Nephron (organoid): ENCODE results near the gene STAT1.

Experiments used
- H3K27ac Mint-ChIP-seq, 3 experiments: 2 replicates each; pipeline ENCODE4 v1.8.0; 2020; ENCODE audit warnings: mixed read lengths in 3 of 3, mild to moderate bottlenecking in 2 of 3, moderate library complexity in 1 of 3
- H3K27me3 Mint-ChIP-seq: 2 replicates; pipeline ENCODE4 v1.8.0; 2021; ENCODE audit warnings: low read depth, mild to moderate bottlenecking, moderate library complexity, mixed read lengths
- H3K36me3 Mint-ChIP-seq: 2 replicates; pipeline ENCODE4 v1.8.0; 2020; ENCODE audit warnings: low read depth, mixed read lengths
- H3K4me1 Mint-ChIP-seq: 2 replicates; pipeline ENCODE4 v1.8.0; 2020; ENCODE audit warnings: mixed read lengths
- H3K4me3 Mint-ChIP-seq, 3 experiments: 2 replicates each; pipeline ENCODE4 v1.8.0; 2020; ENCODE audit warnings: mild to moderate bottlenecking in 3 of 3, mixed read lengths in 3 of 3, moderate library complexity in 2 of 3
- H3K9me3 Mint-ChIP-seq: 2 replicates; pipeline ENCODE4 v1.8.0; 2020; ENCODE audit warnings: mixed read lengths
- CTCF ChIP-seq, 3 experiments: fragments of 200-600 bp; sonication (generic); IDR thresholded peaks; one replicate each; pipeline ENCODE4 v1.5.0; 2021; ENCODE audit warnings: antibody characterized with exemption in 3 of 3; ENCODE audit not compliant: unreplicated experiment in 3 of 3

STAT1 gene

GRCh38 chr2:190981733-190982132 lies 32.2 kb downstream of the STAT1 start:
- TF ChIP-seq CTCF (IDR thresholded peaks at IDR 0.05; ENCODE audit: unreplicated experiment in 3 of 3), result no peak
- H3K4me3 Mint-ChIP-seq, result no peak overlapping the region
- H3K27ac Mint-ChIP-seq, result peak overlapping the region in 2 of 3 experiments; percentile 93 to 98
- peaks cover 34% of the 10 kb centered on the region for H3K4me1 Mint-ChIP-seq
- H3K9me3 Mint-ChIP-seq, result peaks cover 2% of the 10 kb centered on the region
- peaks cover 96% of the 10 kb centered on the region for H3K36me3 Mint-ChIP-seq
- H3K27me3 Mint-ChIP-seq, result peaks cover 4% of the 10 kb centered on the region

GRCh38 chr2:190981333-190981732 lies 32.6 kb downstream of the STAT1 start:
- Mint-ChIP-seq H3K4me1 (peaks cover 34% of the 10 kb centered on the region), H3K27ac (peak overlapping the region; percentile 93 to 98 (median 95)), H3K9me3 (peaks cover 2% of the 10 kb centered on the region), H3K36me3 (peaks cover 97% of the 10 kb centered on the region), H3K4me3 (peak overlapping the region in 1 of 3 experiments; percentile 26), H3K27me3 (peaks cover 4% of the 10 kb centered on the region)
- no peak for TF ChIP-seq CTCF (IDR thresholded peaks at IDR 0.05; ENCODE audit: unreplicated experiment in 3 of 3)

GRCh38 chr2:190980630-190981209 lies 33.3 kb downstream of the STAT1 start:
- TF ChIP-seq CTCF (IDR thresholded peaks at IDR 0.05; ENCODE audit: unreplicated experiment in 3 of 3), result no peak
- Mint-ChIP-seq H3K36me3 (peaks cover 95% of the 10 kb centered on the region), H3K27ac (peak overlapping the region; percentile 93 to 98 (median 95)), H3K9me3 (peaks cover 2% of the 10 kb centered on the region), H3K4me3 (peak overlapping the region; percentile 16 to 67 (median 63)), H3K27me3 (peaks cover 4% of the 10 kb centered on the region), H3K4me1 (peaks cover 34% of the 10 kb centered on the region)

GRCh38 chr2:190979906-190980629 lies 33.9 kb downstream of the STAT1 start:
- TF ChIP-seq CTCF (IDR thresholded peaks at IDR 0.05; ENCODE audit: unreplicated experiment in 3 of 3), result no peak
- peaks cover 34% of the 10 kb centered on the region for H3K4me1 Mint-ChIP-seq
- H3K9me3 Mint-ChIP-seq, result peaks cover 2% of the 10 kb centered on the region
- H3K36me3 Mint-ChIP-seq, result peaks cover 95% of the 10 kb centered on the region
- peak overlapping the region; percentile 93 to 98 (median 95) for H3K27ac Mint-ChIP-seq
- H3K4me3 Mint-ChIP-seq, result peak overlapping the region; percentile 16 to 67 (median 63)
- H3K27me3 Mint-ChIP-seq, result peaks cover 4% of the 10 kb centered on the region

GRCh38 chr2:190978389-190979053 lies 35.5 kb downstream of the STAT1 start:
- peaks cover 34% of the 10 kb centered on the region for H3K4me1 Mint-ChIP-seq

More at GRCh38 chr2:190978389-190979053, 35.5 kb downstream of the STAT1 start:
- H3K4me3 Mint-ChIP-seq, result no peak overlapping the region
- no peak for TF ChIP-seq CTCF (IDR thresholded peaks at IDR 0.05; ENCODE audit: unreplicated experiment in 3 of 3)
- H3K36me3 Mint-ChIP-seq, result peaks cover 94% of the 10 kb centered on the region
- peak overlapping the region in 2 of 3 experiments; percentile 37 to 98 for H3K27ac Mint-ChIP-seq
- H3K27me3 Mint-ChIP-seq, result peaks cover 4% of the 10 kb centered on the region
- peaks cover 2% of the 10 kb centered on the region for H3K9me3 Mint-ChIP-seq
